ENCODE measurements around the gene TMEM235.

DNA sequence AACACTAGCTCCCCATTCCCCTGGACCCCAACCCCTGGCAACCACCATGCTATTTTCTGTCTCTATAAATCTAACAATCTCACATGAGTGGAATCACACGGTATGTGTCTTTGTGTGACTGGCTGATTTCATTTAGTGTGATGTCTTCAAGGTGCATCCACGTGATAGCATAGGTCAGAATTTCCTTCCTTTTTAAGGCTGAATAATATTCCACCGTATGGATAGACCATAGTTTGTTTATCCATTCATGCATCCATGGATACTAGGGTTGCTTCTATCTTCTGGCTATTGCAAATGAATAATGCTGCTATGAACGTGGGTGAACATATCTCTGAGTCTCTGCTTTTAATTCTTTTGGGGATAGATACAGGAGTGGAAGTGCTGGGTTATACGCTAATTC is 43.9 kb downstream of the TMEM235 start:
- no peak for TF ChIP-seq TAF1 (IDR thresholded peaks at IDR 0.05; ENCODE audit: borderline replicate concordance, insufficient read depth, low read length)
- TF ChIP-seq, protein P1, sequence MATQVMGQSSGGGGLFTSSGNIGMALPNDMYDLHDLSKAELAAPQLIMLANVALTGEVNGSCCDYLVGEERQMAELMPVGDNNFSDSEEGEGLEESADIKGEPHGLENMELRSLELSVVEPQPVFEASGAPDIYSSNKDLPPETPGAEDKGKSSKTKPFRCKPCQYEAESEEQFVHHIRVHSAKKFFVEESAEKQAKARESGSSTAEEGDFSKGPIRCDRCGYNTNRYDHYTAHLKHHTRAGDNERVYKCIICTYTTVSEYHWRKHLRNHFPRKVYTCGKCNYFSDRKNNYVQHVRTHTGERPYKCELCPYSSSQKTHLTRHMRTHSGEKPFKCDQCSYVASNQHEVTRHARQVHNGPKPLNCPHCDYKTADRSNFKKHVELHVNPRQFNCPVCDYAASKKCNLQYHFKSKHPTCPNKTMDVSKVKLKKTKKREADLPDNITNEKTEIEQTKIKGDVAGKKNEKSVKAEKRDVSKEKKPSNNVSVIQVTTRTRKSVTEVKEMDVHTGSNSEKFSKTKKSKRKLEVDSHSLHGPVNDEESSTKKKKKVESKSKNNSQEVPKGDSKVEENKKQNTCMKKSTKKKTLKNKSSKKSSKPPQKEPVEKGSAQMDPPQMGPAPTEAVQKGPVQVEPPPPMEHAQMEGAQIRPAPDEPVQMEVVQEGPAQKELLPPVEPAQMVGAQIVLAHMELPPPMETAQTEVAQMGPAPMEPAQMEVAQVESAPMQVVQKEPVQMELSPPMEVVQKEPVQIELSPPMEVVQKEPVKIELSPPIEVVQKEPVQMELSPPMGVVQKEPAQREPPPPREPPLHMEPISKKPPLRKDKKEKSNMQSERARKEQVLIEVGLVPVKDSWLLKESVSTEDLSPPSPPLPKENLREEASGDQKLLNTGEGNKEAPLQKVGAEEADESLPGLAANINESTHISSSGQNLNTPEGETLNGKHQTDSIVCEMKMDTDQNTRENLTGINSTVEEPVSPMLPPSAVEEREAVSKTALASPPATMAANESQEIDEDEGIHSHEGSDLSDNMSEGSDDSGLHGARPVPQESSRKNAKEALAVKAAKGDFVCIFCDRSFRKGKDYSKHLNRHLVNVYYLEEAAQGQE (IDR thresholded peaks at IDR 0.05; ENCODE audit: insufficient read depth in 1 of 2, low read depth in 2 of 2, low read length in 2 of 2), result no peak
- no peak for TF ChIP-seq POLR2AphosphoS5 (IDR thresholded peaks at IDR 0.05; ENCODE audit: low read depth, low read length)
- no peak for TF ChIP-seq SIN3A (IDR thresholded peaks at IDR 0.05; ENCODE audit: borderline replicate concordance, insufficient read depth, low read length)
- no peak for TF ChIP-seq FOXP2 (optimal IDR thresholded peaks at IDR 0.05; ENCODE audit: borderline replicate concordance, extremely low read depth, extremely low read length, insufficient read depth)
